Nucleus accumbens (tissue), 56 donors: ENCODE results near the gene C13orf46.
A peak's percentile ranks its signal among the peaks of the same experiment; 100 is the strongest.
"Not testable (repeated sequence)": the region's sequence is repeated elsewhere in the genome, so short reads cannot be mapped to it uniquely, and the experiment has no call there.

ENCODE experiments used
- DNase-seq, 56 donors: peaks; one replicate each; lab custom pipeline; 2025; lab: John Stamatoyannopoulos, UW

Gene C13orf46

GRCh38 chr13:113915012-113915763, 58.7 kb downstream of the C13orf46 start:
- no peak for DNase-seq

- no peak for DNase-seq
These were observed 59.4 kb downstream of the C13orf46 start for GRCh38 chr13:113914333-113915011.

DNA sequence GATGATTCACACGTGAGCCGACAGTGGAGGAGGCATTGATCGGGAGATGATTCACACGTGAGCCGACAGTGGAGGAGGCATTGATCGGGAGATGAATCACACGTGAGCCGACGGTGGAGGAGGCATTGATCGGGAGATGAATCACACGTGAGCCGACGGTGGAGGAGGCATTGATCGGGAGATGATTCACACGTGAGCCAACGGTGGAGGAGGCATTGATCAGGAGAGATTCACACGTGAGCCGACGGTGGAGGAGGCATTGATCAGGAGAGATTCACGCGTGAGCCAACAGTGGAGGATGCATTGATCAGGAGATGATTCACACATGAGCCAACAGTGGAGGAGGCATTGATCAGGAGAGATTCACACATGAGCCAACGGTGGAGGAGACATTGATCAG, 60.0 kb downstream of the C13orf46 start:
- DNase-seq: not testable (repeated sequence)

DNA sequence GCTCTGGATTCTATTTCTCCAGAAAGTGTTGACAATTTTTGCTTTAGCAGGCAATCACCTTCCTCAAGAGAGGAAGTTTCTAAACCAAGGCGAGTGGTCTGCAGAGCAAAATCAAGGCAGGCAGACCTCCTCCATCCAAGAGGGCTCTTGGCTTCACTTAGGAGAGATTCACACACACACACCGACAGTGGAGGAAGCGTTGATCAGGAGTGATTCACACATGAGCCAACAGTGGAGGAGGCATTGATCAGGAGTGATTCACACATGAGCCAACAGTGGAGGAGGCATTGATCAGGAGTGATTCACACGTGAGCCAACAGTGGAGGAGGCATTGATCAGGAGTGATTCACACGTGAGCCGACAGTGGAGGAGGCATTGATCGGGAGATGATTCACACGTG, 60.5 kb downstream of the C13orf46 start:
- not testable (repeated sequence) for DNase-seq

DNA sequence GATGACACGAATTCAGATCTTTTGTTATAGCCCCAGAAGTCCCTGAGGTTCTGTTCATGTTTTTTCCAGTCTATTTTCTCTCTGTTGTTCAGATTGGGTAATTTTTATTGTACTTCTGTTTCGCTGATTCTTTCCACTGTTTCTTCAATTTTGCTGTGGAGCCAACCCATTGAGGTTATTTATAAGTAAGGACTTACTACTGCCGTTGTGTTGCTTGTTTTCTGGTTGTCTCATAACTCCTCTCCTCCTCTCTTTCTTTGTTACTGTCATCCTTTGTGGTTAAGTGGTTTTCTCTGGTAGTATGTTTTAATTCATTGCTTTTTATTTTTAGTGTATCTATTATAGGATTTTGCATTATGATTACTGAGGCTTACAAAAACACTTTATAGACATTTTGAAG, 61.3 kb downstream of the C13orf46 start:
- no peak for DNase-seq

GRCh38 chr13:113907635-113908617, 66.0 kb downstream of the C13orf46 start:
- no peak for DNase-seq

DNA sequence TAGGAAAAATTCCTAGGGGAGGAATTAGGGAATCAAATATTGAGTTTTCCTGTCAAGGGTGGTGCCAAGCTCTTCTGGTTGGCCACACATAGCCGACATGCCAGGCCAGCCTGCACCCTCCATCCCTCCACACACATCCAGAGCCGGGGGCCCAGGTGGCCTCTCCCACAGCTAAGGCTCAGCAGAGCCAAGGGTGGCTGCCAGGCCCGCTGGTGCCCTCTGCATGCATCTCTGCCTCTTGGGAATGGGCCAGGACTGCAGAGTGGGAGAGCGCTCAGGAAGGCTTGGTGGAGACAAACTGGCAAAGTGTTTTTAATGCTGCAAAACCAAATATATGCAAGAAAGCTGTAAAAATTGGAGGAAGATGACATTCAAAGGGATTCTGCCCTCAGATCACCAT, 67.3 kb downstream of the C13orf46 start:
- peak in 5 of 56 donors; percentile 8 to 40 (median 22) for DNase-seq

- no peak for DNase-seq
These were observed 67.9 kb downstream of the C13orf46 start for GRCh38 chr13:113905942-113906341.

GRCh38 chr13:113905018-113905417, 68.9 kb downstream of the C13orf46 start:
- DNase-seq: no peak

DNA sequence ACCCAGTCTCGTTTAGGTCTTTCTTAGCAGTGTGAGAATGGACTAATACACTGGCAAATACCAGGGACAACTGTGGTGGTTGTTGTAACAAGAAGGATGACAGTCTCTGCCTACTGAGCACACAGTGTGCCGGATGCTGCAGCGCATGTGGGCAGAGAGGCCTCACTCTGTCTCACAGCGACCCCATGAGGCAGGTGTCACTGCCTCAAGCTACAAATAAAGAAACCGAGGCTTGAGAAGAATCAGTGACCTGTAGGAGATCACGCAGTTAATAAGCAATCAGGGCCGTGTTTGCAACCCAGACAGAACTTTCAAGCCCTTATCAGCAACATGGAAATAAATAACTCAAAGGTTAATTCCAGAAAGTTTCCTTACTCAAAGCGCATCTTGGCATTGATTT, 69.5 kb downstream of the C13orf46 start:
- DNase-seq: peak in 12 of 56 donors; percentile 7 to 58 (median 22)

- DNase-seq: no peak
These were observed 70.0 kb downstream of the C13orf46 start for GRCh38 chr13:113903912-113904311.
